HG02852 (cell line): ENCODE measurements around the gene SYNPO.

ENCODE experiments used
- ATAC-seq: cut with Tn5 transposase; IDR thresholded peaks from one replicate; pipeline ENCODE4 v1.9.1; 2021; ENCODE audit warnings: mild to moderate bottlenecking, moderate library complexity; ENCODE audit not compliant: unreplicated experiment

The SYNPO gene

DNA sequence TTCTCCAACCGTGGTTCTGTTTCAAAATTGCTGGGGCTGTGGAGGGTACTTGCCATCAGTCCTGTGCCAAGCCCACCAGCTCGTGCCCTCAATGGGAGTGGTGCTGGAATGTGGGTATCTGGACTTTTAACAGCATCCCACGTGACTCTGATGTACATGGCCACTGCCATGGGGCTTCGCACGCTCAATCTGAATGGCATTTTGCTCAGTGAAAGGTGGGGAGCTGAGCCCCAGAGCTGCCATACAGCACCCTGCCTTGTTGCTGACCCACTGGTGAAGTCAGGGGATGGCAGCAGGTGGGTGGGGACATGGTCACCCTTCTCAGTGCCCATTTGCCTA lies 16.6 kb upstream of the SYNPO start:
- no peak for ATAC-seq

DNA sequence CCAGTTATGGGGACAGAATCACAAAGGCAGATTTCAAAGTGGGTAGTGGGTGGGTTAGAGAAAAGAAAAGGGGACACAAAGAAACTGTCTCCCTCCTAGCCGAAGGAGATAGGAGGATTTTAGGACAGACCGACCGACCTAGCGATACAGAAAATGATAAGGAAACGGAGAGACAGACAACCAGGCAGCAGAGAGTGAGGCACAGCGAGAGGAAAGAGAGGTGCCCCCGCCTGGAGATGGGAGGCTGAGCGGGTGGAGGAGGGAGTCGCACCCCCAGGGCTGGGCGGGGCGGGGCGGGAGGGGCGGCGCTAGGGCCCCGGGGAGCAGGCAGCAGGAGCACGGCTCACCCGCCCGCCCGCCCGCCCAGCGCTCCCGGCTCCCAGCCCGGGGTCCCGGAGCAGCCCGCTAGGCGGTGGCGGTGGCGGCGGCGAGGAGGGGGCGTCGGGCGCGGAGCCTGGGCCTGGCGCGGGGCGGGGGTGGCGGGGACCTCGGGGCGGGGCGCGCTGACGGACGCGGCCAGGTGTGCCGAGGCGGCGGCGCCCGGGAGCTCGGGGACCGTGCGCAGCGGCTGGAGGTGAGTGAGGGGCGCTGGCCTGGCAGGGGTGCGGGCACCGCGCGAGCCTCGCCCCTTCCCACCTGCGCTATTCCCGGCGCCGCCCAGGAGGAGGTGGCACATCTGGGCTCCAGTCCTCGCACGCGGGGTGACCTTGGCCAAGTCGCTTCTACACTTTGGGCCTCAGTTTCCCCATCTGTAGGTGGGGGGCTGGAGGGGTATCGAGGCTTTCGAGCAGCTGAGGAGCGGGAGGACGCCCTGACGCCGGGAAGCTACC lies 15.9 kb upstream of the SYNPO start:
- peak; percentile 36 for ATAC-seq

DNA sequence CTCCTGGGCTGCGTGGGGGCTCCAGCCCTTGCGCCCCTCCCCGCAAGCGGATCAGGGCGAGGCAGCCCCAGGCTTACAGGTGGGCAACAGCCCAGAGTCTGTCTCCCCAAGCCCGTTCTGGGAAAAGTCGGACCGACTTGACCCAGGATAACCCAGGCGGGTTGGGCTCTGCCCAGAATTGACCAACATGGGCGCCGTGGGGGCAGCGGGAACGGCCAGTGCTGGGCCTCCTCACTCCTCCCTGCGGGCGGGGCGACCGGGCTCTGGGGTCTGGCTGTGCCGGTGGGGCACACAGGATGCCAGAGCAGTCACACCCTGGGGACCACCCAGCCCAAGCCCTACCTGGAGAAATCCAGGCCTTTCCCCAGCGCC lies 15.3 kb upstream of the SYNPO start:
- ATAC-seq, result no peak

DNA sequence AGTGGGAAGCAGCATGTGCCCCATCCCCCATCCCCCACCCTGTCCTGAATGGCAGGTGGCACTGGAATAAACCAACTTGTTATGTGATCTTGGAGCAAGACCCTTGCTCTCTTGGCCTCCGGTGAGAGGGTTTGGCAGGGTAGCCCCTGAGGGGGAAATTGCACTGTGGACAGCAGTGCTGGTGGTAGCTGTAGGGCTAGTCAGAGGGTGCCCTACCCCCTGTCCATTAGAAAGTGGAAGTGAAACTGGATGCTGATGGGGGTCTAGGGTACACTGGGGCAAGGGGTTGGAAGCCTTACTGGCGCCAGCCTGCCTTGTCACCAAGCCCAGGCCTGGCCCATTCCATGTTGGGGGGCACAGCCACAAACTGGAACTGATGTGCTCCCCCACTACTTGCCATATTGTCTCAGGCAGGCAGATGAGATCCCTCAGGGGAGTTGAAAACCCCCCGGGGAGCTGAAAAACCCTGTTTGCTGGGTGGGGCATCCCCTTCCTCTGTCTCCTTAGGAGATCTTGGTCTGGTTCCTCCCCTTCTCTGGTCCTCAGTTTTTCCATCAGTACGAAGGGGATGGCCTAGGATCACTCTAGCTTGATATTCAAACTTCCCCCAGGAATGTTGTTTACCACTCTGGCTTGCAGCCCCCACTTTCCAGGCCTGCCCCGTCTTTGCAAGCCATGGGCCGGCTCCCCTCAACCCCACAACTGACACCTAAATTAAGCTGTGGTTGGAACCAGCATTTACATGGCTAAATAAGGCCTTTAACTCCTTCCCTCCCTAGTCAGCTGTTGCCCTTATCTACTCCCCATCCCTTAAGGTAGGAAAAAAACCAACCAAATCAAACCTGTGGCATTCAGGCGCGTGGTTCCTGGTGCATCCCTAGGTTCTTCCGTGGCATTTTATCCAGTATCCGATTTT lies 14.4 kb upstream of the SYNPO start:
- peak; percentile 38 for ATAC-seq

DNA sequence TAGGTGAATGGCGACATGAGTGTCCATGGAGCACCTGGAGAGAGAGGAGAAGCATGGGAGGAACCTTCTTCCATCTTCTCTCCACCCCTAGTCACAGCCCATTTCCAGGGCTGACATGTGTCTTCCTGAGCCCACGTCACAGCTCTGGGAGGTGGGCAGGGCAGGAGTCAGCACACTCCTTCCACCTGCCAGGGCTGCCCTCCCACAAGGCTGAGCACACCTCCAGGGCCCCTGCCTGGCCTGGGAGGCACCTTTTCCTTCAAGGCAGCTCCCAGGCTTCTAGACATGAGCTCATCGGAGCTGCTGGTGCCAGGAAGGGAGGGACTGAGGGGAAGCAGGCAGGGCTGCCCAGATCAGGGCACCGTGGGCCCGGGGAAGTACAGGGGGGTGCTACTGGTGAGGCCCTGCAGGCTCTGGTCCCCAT lies 13.6 kb upstream of the SYNPO start:
- ATAC-seq, result no peak

DNA sequence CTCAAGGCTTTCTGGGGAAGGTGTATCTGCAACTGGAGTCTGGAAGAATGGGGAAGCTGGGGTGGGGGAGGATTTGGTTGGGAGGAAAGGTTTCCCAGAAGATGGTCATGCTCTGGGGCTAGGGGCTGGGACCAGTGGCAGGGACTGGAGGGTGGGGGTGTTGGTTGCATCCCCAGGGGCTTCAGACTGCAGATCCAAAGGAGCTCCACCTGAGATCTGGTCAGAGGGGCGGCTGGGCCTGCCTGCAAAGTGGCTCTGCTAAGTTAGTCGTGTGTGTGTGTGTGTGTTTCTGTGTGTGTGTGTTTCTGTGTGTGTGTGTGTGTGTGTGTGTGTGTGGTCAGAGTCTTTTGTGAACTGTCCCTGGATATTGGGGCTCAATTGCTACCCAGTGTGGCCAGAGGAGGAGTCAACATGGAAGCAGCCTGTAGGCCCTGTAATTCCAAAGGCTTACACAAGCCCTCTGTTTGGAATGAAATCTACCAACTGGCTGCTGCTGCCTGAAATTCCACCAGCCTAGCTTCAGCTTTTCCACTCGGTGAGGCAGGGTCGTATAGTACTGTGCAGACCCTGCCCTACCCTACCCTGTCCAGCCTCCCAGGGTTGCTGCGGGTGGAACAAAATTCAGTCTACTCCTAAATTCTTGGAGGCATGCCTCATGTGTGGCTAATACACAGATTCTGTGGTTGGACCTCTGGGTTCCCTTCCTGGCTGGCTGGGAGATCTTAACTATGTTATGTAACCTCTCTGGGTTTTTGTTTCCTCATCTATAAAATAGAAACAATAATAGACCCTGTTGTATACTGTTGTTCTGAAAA lies 12.5 kb upstream of the SYNPO start:
- no peak for ATAC-seq

DNA sequence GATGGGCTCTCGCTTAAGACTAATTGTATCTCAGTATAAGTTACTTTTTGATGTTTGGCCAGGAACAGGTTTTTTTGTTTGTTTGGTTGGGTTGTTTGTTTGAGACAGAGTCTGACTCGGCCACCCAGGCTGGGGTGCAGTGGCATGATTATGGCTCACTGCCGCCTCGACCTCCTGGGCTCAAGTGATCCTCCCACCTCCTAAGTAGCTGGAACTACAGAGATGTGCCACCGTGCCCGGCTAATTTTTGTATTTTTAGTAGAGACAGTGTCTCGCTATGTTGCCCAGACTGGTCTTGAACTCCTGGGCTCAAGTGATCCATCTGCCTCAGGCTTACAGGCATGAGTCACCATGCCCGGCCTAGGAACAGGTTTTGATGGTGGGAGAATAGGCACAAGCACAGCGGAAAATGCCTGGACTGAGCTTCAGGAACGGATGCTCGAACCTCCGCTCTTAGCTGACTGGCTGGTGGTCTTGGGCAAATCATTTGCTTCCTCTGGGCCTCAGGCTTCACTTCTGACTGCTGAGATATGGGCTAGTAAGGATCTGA lies 11.4 kb upstream of the SYNPO start:
- no peak for ATAC-seq

DNA sequence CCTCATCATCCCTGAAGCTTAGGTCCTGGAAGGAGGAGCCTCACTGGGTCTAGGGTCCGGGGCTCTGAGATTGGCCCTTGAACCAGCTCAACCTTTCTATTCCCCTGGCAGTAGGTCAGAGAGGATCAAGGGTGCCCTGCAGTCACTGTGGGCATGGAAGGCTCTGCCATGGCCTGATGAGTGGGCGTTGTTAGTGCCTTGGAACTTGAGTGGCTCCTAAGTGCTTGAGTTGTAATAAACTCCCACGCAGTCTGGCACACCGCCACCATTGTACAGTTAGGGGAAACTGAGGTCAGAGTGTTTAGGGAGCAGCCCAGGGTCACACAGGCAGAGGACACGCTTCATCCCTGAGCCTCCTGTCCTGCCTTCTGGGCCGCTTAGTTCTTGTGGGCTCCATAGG lies 10.4 kb upstream of the SYNPO start:
- no peak for ATAC-seq

DNA sequence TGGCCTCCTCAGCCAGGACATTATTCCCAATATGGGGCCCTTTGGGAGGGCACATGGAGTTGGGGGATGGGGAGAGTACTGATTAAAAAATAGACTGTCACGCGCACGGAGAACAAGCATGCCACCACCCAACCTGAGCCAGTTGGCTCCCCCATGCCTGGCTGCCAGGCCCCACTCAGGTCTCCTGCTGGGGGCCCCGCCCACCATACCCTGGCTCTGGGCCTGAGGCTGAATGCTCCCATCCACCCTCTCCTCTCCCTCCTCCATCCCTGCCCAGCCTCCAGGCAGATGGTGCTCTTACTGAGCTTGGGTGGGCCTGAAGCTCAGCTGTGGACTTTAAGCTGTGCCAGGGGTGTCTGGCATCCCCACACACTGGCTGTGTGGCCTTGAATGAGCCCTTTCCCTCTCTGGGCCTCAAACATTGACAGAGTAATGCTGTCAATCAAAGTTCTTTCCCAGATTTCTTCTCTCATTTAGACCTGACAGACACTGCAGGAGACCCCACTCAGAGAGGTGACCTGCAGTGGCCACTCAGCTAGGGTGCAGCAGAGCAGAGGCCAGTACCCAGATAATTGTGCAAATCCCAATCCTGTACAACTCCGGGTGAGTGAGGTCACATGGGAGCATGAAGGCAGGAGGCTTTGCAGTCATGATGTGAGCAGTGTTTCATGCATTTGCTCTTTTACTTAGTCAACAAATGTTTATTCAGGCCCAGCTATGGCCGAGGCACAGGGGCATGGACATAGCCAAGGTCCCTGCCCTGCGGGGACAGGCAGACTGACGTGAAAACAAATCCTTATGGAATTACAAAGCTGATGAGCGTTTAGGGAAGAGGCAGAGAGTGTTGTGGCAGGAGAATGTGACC lies 9.8 kb upstream of the SYNPO start:
- ATAC-seq, result no peak

DNA sequence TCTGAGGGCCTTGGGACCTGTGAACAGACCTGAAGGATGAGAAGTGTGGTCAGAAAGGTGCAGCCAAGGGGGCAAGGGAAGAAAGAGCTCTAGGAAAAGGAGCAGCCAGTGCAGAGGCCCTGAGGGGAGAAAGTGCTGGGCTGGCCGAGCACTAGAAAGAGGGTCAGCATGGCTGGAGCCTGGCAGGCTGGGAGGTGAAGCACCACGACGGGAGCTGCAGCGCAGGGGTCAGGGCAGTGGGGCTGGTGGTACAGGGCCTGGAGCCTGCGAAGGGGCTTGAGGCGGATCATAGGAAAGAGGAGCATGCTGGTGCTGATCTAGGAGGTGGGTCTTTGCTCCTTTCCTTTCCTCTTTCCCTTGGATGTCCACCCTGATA lies 9.1 kb upstream of the SYNPO start:
- no peak for ATAC-seq

DNA sequence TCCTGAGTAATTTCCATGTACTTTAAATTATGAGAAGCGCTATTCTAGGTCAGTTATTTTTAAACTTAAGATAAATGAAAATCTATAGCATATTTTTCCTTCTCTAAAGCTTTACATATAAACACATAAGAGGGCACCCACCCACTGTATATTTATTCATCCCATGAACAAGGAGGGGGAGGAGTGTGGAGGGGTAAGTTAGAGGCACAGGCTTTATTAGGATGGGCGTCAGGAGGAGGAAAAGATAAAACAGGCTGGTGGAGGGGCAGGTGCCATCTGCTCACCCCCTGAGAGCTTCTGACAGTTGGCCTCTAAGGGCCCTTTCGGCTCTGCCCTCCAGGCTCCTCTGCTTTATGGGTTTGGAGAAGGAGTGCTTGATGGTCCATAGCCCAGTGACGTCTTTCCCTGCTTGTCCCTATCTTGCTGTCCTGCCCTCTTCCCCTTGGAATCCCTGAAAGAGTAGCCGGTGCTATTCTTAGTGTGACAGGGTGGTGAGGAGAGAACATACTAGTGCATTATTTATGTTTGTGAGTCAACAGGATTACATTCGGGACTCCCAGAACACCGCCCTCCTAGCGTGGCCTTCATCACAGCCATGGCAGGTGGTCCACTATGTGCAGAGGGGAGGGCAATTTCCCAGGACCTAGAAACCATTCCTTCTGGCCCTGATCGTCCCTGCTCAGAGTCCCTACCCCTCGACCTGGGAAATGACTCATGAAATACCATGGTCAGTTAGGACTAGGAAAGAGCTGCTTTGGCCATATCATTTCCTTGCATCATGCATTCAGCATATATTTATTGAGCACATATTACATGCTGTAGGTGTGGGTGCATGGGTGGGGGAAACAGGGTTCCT lies 7.9 kb upstream of the SYNPO start:
- ATAC-seq, result no peak

DNA sequence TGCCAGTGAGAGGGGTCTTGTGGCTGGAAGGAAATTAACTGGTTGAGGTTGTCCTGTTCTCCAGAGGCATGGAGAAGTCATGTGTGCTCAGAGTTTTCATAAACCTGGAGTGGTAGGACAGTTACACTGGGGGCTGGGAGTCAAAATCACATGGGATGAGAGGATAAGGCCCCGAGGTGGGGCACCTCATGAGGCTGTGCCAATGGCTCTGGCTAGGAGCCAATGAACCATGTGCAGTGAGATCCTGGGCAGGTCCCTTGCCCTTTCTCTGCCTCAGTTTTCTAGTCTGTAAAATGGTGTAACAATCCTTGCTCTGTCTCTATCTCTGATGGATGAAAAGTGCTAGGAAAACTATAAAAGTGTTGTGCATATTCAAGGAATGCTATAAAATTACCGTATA lies 7.0 kb upstream of the SYNPO start:
- no peak for ATAC-seq

DNA sequence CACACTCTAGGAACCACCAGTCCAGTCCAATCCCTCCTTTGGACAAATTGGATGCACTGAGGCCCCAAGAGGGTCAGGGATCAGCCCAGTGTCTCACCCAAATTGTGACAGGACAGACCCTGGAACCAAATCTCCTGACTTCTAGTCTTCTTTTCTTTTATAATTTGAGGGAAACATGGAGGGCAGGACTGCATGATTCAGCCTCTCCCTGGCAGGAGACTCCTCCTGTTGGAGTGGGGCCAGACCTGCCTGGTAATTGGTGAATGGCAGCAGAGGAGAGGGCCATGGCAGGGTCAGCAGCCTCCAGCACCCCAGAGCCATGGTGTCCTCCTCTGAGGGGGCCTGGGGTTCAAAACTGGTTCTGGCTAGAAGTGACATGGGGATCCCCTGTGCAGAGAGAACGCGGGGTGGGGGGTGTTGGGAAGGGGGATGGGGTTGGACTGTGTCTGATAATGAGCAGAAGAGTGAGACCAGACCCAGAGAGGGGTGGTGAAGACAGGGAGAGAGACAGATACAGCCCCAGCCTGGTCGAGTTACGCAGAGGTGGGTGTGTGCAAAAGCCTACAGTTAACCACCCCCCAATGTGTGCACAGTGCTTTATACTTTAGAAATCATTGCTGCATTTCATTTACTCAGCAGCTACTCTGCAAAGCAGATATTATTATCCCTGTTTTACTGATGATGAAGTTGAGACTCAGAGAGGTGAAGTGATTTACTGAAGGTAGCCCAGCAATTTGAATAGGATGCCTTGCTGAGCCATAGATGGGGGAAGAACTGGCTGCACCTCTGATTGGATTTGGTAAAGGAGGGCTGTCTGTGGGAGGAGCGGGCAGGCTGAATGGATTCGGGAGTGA lies 3.8 kb upstream of the SYNPO start:
- ATAC-seq, result no peak

DNA sequence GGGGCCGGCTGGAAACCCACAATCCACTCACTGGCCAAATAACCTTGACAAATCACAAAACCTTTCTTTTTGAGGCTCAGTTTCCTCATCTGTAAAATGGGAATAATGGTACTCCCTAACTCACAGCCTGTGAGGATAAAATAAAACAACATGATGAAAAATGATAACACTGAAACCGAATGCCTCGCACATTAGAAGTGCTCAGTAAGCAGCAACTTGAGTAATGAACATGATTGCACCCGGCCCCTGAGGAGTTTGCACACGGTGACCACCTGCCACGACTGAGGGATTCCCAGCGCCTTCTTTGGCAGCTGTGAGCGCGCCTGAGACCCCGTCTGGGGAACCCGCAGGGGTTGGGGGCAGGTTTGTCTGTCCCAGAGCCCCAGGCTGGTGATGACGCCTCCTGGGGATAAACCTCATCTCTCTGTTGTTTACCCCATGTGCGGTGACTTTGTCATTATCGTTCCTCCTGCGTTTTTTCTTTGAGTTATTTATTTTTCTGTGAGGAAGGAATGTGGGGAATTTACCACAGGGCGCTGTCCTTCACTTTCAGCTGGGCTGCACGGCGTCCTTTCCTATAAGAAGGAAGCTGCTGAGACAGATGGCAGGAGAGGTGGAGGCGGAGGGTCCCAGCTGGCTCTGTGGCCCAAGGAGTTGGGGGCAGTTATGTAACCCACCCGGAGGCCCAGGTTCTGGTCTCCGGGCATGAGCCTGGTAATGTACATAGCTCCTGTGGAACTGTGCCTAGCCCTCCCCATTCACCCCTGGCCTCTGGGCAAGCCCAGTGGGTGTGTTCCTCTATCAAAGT lies 3.0 kb upstream of the SYNPO start:
- ATAC-seq, result no peak

DNA sequence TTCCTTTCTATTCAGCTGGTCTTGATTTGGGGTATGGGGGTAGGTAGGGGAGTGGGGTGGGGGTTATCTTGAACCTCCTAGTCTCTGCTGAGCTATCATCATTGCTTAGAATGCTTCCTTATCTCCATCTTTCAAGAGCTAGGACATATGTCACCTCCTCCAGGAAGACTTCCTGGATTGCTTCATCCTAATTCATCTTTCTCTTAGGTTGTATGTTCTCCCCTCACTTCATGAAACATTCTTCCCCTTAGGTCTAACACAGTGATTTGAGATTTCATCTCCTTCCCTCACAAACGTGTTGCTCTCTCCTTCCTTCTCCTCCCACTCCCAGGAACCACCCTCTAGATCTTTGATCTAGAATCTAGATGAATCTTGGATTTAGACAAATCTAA lies 2.4 kb upstream of the SYNPO start:
- no peak for ATAC-seq

DNA sequence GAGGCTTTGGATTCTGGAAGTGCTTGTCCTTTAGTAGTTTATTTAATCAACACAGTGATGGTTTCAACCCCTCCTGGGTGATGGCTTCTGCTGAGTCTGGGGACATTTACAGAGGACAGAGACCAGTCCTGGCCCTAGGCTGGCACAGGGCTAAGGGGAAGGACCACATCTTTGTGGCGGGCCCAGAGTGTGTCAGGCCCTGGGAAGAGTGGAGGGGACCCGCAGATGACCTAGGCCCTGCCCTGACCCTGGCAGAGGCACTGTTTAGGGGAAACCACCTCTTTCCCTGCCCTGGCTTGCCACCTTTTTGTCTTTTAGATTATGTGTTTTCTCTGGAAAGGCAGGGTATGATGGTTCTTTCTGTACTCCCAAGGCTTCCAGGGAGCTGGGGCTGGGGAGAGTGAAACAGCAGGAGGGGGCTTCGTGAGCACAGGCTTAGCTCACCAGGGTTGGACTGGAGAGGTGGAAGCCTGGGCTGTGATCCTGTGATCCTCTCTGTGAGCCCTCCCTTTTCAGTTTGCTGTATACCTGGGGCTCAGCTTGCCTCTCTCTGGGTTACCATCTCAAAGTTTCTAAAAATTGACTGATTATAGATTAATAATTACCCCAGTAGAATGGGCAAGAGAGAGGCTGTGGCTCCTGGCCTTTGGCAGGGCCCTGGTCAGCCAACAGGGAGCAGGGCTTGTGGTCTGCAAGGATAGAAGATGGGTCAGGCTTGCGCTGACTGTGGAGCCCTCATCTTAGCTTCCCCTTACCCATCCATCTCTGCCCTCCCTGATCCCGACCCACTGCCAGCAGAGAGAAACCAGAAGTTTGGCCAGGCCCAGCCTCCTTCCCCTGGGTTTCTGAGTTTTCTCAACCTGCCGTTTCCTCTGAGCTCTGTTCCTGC lies 1.7 kb upstream of the SYNPO start:
- no peak for ATAC-seq

DNA sequence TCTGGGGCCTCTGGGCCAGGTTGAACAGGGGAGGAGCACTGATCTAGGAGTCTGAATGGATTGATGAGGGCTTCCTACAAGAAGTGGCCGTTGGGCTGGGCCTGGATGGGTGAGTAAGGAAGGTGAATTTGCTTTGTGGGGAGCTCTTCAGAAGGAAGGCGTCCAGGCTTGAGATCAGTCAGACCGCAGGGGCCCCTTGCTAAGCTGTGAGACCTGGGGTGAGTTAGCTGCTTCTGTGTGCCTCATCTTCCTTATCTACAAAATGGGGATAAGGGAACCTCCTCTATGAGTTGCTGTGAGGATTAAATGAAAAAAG lies 1.1 kb upstream of the SYNPO start:
- no peak for ATAC-seq
